Measurements from ENCODE around the gene ECHDC3.
"Not testable (repeated sequence)": the region's sequence is repeated elsewhere in the genome, so short reads cannot be mapped to it uniquely, and the experiment has no call there.

ECHDC3 gene

GRCh38 chr10:11716686-11717085 is 25.5 kb upstream of the ECHDC3 start:
- no peak for DNase-seq

- no peak for DNase-seq
Measured at GRCh38 chr10:11719496-11720259, 22.5 kb upstream of the ECHDC3 start.

- no peak for DNase-seq
Measured at GRCh38 chr10:11720260-11720741, 21.9 kb upstream of the ECHDC3 start.

GRCh38 chr10:11721806-11722205 is 20.4 kb upstream of the ECHDC3 start:
- DNase-seq, result no peak

GRCh38 chr10:11723359-11723758 is 18.8 kb upstream of the ECHDC3 start:
- no peak for DNase-seq

GRCh38 chr10:11724938-11725776 is 17.0 kb upstream of the ECHDC3 start:
- no peak for DNase-seq

- no peak for DNase-seq
Measured at GRCh38 chr10:11725912-11726311, 16.3 kb upstream of the ECHDC3 start.

GRCh38 chr10:11727563-11727962 is 14.6 kb upstream of the ECHDC3 start:
- no peak for DNase-seq

GRCh38 chr10:11728353-11728752 is 13.8 kb upstream of the ECHDC3 start:
- no peak for DNase-seq

- no peak for DNase-seq
Measured at GRCh38 chr10:11729790-11730315, 12.3 kb upstream of the ECHDC3 start.

- no peak for DNase-seq
Measured at GRCh38 chr10:11730779-11731178, 11.4 kb upstream of the ECHDC3 start.

GRCh38 chr10:11736767-11737166 is 5.4 kb upstream of the ECHDC3 start:
- DNase-seq, result not testable (repeated sequence)

GRCh38 chr10:11737258-11738032 is 4.7 kb upstream of the ECHDC3 start:
- DNase-seq, result not testable (repeated sequence)

- no peak for DNase-seq
Measured at GRCh38 chr10:11740907-11741306, 1.3 kb upstream of the ECHDC3 start.

- DNase-seq, result no peak
Measured at GRCh38 chr10:11741608-11742007, 574 bp upstream of the ECHDC3 start.

- DNase-seq, result no peak
Measured at GRCh38 chr10:11742779-11743298, 657 bp downstream of the ECHDC3 start.

- no peak for DNase-seq
Measured at GRCh38 chr10:11743461-11744338, 1.5 kb downstream of the ECHDC3 start.

GRCh38 chr10:11745045-11745444 is 2.9 kb downstream of the ECHDC3 start:
- DNase-seq, result no peak

GRCh38 chr10:11746883-11747539 is 4.8 kb downstream of the ECHDC3 start:
- DNase-seq, result no peak

- no peak for DNase-seq
Measured at GRCh38 chr10:11748866-11749265, 6.7 kb downstream of the ECHDC3 start.

- no peak for DNase-seq
Measured at GRCh38 chr10:11750420-11750819, 8.2 kb downstream of the ECHDC3 start.
